ENCODE data around the gene CCSAP. TPM values are rescaled to one million over a fixed set of nuclear protein-coding genes. Genes with fewer than 3 reads are reported as not detected.

CCSAP gene
- total and polyA plus RNA-seq, 10 of the 15 experiments (the other 5 are each of a cell fraction or from before 2014, with no cell fraction given) = 0.75 to 3.4 (median 2.8) TPM

DNA sequence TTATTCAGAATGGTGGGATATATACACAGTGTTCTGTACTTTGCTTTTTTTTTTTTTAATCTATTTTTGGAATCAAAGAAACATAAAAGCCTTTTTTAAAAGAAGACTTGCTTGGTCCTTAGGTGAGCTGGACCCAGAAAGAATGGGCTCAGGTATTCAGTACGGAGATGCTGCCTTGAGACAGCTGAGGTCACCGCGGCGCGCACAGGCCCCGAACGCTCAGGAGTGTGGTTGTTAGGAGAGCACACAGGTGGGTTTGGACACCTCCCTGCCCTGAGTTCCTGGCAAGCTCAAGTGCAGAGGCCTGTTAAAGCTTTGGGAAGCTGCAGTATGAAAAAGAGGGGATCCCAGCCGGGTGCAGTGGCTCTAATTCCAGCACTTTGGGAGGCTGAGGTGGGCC is 40.1 kb downstream of the CCSAP start:
- Histone ChIP-seq H4K20me1 (ENCODE audit: control insufficient read depth, insufficient read depth) (no peaks in the 10 kb centered on the region), H3K4me1 (ENCODE audit: control insufficient read depth, insufficient read depth, low read length) (no peaks in the 10 kb centered on the region), H3K4me3 (no peak overlapping the region), H3K4me2 (ENCODE audit: control insufficient read depth, insufficient read depth) (no peak overlapping the region), H3K36me3 (ENCODE audit: control insufficient read depth in 2 of 2, insufficient read depth in 2 of 2, low read length in 1 of 2) (peaks cover 0 to 5% of the 10 kb centered on the region in 2 experiments; a peak in 1 of 4 replicates), H3K9ac (ENCODE audit: control insufficient read depth, insufficient read depth, low read length) (no peak overlapping the region), H2AFZ (ENCODE audit: control insufficient read depth, low read depth, low read length) (no peak overlapping the region), H3K79me2 (ENCODE audit: control insufficient read depth, insufficient read depth, low read length) (no peaks in the 10 kb centered on the region), H3K27ac (ENCODE audit: control insufficient read depth, insufficient read depth) (no peak overlapping the region), H3K27me3 (replicated peaks in 1 of 2; ENCODE audit: control insufficient read depth in 2 of 2, insufficient read depth in 2 of 2, low read length in 1 of 2) (no peaks in the 10 kb centered on the region), H3K9me3 (replicated peaks; ENCODE audit: control insufficient read depth, insufficient read depth, low read length) (no peaks in the 10 kb centered on the region)
- ChIA-PET POLR2A (no interaction called here), SMC1A (ENCODE audit: uncharacterized antibody, unreplicated experiment) (no interaction called here), CTCF (no interaction called here), RAD21 (ENCODE audit: unreplicated experiment) (no interaction called here)
- ATAC-seq = no peak
- intact Hi-C loops (cut with micrococcal nuclease; ENCODE audit: unreplicated experiment) = no loop called here
- no TSS peak for BruUV-seq (replicated peaks)
- DNase-seq (ENCODE audit: low read depth, low spot score) = no peak
- in situ Hi-C loops (cut with MboI) = no loop called here
- FAIRE-seq = no peak
- WGBS (ENCODE audit: insufficient coverage, insufficient replicate concordance, low lambda C conversion rate, missing lambda C conversion rate) = 97% methylated on average over 8 of the region's 8 CpGs
- no peak for TF ChIP-seq FOXK2 (IDR thresholded peaks at IDR 0.05)
- TF ChIP-seq, protein P1, sequence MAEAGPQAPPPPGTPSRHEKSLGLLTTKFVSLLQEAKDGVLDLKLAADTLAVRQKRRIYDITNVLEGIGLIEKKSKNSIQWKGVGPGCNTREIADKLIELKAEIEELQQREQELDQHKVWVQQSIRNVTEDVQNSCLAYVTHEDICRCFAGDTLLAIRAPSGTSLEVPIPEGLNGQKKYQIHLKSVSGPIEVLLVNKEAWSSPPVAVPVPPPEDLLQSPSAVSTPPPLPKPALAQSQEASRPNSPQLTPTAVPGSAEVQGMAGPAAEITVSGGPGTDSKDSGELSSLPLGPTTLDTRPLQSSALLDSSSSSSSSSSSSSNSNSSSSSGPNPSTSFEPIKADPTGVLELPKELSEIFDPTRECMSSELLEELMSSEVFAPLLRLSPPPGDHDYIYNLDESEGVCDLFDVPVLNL (IDR thresholded peaks at IDR 0.05; ENCODE audit: low read depth, low read length) = no peak
- TF ChIP-seq, protein P2, sequence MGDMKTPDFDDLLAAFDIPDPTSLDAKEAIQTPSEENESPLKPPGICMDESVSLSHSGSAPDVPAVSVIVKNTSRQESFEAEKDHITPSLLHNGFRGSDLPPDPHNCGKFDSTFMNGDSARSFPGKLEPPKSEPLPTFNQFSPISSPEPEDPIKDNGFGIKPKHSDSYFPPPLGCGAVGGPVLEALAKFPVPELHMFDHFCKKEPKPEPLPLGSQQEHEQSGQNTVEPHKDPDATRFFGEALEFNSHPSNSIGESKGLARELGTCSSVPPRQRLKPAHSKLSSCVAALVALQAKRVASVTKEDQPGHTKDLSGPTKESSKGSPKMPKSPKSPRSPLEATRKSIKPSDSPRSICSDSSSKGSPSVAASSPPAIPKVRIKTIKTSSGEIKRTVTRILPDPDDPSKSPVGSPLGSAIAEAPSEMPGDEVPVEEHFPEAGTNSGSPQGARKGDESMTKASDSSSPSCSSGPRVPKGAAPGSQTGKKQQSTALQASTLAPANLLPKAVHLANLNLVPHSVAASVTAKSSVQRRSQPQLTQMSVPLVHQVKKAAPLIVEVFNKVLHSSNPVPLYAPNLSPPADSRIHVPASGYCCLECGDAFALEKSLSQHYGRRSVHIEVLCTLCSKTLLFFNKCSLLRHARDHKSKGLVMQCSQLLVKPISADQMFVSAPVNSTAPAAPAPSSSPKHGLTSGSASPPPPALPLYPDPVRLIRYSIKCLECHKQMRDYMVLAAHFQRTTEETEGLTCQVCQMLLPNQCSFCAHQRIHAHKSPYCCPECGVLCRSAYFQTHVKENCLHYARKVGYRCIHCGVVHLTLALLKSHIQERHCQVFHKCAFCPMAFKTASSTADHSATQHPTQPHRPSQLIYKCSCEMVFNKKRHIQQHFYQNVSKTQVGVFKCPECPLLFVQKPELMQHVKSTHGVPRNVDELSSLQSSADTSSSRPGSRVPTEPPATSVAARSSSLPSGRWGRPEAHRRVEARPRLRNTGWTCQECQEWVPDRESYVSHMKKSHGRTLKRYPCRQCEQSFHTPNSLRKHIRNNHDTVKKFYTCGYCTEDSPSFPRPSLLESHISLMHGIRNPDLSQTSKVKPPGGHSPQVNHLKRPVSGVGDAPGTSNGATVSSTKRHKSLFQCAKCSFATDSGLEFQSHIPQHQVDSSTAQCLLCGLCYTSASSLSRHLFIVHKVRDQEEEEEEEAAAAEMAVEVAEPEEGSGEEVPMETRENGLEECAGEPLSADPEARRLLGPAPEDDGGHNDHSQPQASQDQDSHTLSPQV (IDR thresholded peaks at IDR 0.05) = no peak
- TF ChIP-seq RAD21 (IDR thresholded peaks at IDR 0.05; ENCODE audit: insufficient read depth, low read depth, low read length) = no peak
- TF ChIP-seq HDAC2 (IDR thresholded peaks at IDR 0.05) = no peak
- no peak for TF ChIP-seq CBX3 (IDR thresholded peaks at IDR 0.05; ENCODE audit: borderline replicate concordance, low read depth)
- TF ChIP-seq CHD4 (IDR thresholded peaks at IDR 0.05) = no peak
- TF ChIP-seq EP300 (IDR thresholded peaks at IDR 0.05; ENCODE audit: borderline replicate concordance in 1 of 2, control insufficient read depth in 1 of 2, low read depth in 2 of 2, low read length in 2 of 2) = no peak
- no peak for TF ChIP-seq RBBP5 (conservative IDR thresholded peaks at IDR 0.05)
- no peak for TF ChIP-seq SUZ12 (IDR thresholded peaks at IDR 0.05; ENCODE audit: unreplicated experiment)
- no peak for TF ChIP-seq JUNB (IDR thresholded peaks at IDR 0.05)
- TF ChIP-seq, protein P3, sequence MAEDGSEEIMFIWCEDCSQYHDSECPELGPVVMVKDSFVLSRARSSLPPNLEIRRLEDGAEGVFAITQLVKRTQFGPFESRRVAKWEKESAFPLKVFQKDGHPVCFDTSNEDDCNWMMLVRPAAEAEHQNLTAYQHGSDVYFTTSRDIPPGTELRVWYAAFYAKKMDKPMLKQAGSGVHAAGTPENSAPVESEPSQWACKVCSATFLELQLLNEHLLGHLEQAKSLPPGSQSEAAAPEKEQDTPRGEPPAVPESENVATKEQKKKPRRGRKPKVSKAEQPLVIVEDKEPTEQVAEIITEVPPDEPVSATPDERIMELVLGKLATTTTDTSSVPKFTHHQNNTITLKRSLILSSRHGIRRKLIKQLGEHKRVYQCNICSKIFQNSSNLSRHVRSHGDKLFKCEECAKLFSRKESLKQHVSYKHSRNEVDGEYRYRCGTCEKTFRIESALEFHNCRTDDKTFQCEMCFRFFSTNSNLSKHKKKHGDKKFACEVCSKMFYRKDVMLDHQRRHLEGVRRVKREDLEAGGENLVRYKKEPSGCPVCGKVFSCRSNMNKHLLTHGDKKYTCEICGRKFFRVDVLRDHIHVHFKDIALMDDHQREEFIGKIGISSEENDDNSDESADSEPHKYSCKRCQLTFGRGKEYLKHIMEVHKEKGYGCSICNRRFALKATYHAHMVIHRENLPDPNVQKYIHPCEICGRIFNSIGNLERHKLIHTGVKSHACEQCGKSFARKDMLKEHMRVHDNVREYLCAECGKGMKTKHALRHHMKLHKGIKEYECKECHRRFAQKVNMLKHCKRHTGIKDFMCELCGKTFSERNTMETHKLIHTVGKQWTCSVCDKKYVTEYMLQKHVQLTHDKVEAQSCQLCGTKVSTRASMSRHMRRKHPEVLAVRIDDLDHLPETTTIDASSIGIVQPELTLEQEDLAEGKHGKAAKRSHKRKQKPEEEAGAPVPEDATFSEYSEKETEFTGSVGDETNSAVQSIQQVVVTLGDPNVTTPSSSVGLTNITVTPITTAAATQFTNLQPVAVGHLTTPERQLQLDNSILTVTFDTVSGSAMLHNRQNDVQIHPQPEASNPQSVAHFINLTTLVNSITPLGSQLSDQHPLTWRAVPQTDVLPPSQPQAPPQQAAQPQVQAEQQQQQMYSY (CRISPR knock-in tag; IDR thresholded peaks at IDR 0.05) = no peak
- TF ChIP-seq, protein P4, sequence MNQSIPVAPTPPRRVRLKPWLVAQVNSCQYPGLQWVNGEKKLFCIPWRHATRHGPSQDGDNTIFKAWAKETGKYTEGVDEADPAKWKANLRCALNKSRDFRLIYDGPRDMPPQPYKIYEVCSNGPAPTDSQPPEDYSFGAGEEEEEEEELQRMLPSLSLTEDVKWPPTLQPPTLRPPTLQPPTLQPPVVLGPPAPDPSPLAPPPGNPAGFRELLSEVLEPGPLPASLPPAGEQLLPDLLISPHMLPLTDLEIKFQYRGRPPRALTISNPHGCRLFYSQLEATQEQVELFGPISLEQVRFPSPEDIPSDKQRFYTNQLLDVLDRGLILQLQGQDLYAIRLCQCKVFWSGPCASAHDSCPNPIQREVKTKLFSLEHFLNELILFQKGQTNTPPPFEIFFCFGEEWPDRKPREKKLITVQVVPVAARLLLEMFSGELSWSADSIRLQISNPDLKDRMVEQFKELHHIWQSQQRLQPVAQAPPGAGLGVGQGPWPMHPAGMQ (IDR thresholded peaks at IDR 0.05; ENCODE audit: borderline replicate concordance) = no peak
- no peak for TF ChIP-seq PAX5 (IDR thresholded peaks at IDR 0.05; ENCODE audit: borderline replicate concordance, low read depth, low read length)

All from GM12878 (cell line).